B cell (primary cell): Measurements from ENCODE around the gene OR10G7.

ENCODE experiments used
- CTCF ChIP-seq: fragments of 200-600 bp; IDR thresholded peaks from one replicate; pipeline ENCODE4 v1.8.0; 2022; ENCODE audit warnings: antibody characterized with exemption, mild to moderate bottlenecking
- EZH2 ChIP-seq: IDR thresholded peaks from 2 replicates; pipeline ENCODE4 v1.6.1; 2012; ENCODE audit warnings: borderline replicate concordance, low read depth, mild to moderate bottlenecking, moderate library complexity, low read length; ENCODE audit not compliant: insufficient read depth, poor library complexity, severe bottlenecking

- TF ChIP-seq CTCF (no peak), EZH2 (no peak)
Observed at GRCh38 chr11:124085997-124086846, 45.1 kb upstream of the OR10G7 start.
